GM21390 (cell line): ENCODE measurements around the gene SMARCAL1.
"Not testable (repeated sequence)": the region's sequence is repeated elsewhere in the genome, so short reads cannot be mapped to it uniquely, and the experiment has no call there.

Experiments
- ATAC-seq: cut with Tn5 transposase; IDR thresholded peaks from one replicate; pipeline ENCODE4 v1.9.1; 2021; ENCODE audit not compliant: unreplicated experiment

The SMARCAL1 gene

GRCh38 chr2:216412022-216412999 lies at the start of gene SMARCAL1:
SMARCAL1 (plus strand) TSS chr2:216412484; CDS start chr2:216414705, 2,221 bp downstream.
- peak; percentile 97 for ATAC-seq

GRCh38 chr2:216362730-216363129 lies 49.6 kb upstream of the SMARCAL1 start:
- no peak for ATAC-seq

GRCh38 chr2:216363221-216363620 lies 49.1 kb upstream of the SMARCAL1 start:
- ATAC-seq: no peak

- ATAC-seq: no peak
Observed at GRCh38 chr2:216365518-216365917, 46.8 kb upstream of the SMARCAL1 start.

- no peak for ATAC-seq
Observed at GRCh38 chr2:216366777-216367471, 45.4 kb upstream of the SMARCAL1 start.

GRCh38 chr2:216369821-216370220 lies 42.5 kb upstream of the SMARCAL1 start:
- no peak for ATAC-seq

GRCh38 chr2:216370961-216371712 lies 41.1 kb upstream of the SMARCAL1 start:
- no peak for ATAC-seq

- ATAC-seq: no peak
Observed at GRCh38 chr2:216371721-216372702, 40.3 kb upstream of the SMARCAL1 start, which contains the start of gene MARCHF4. MARCHF4 (minus strand) TSS chr2:216372483; CDS start chr2:216370260, 2,223 bp downstream.

GRCh38 chr2:216372761-216373291 lies 39.5 kb upstream of the SMARCAL1 start:
- no peak for ATAC-seq

- no peak for ATAC-seq
Observed at GRCh38 chr2:216373896-216374295, 38.4 kb upstream of the SMARCAL1 start.

- ATAC-seq: no peak
Observed at GRCh38 chr2:216375286-216375685, 37.0 kb upstream of the SMARCAL1 start.

GRCh38 chr2:216379977-216380376 lies 32.3 kb upstream of the SMARCAL1 start:
- no peak for ATAC-seq

- ATAC-seq: not testable (repeated sequence)
Observed at GRCh38 chr2:216384409-216384808, 27.9 kb upstream of the SMARCAL1 start.

GRCh38 chr2:216385478-216385877 lies 26.8 kb upstream of the SMARCAL1 start:
- ATAC-seq: no peak

- no peak for ATAC-seq
Observed at GRCh38 chr2:216387262-216387661, 25.0 kb upstream of the SMARCAL1 start.

- ATAC-seq: no peak
Observed at GRCh38 chr2:216388046-216388884, 24.0 kb upstream of the SMARCAL1 start.

GRCh38 chr2:216389570-216389969 lies 22.7 kb upstream of the SMARCAL1 start:
- ATAC-seq: no peak

- no peak for ATAC-seq
Observed at GRCh38 chr2:216391401-216391800, 20.9 kb upstream of the SMARCAL1 start.
